Naive thymus-derived CD4-positive, alpha-beta T cell (primary cell): ENCODE measurements around the gene NHLRC2. TPM values are rescaled to one million over a fixed set of nuclear protein-coding genes. Genes with fewer than 3 reads are reported as not detected.

ENCODE experiments used
- ATAC-seq: fragments of 150-1000 bp; cut with Tn5 transposase; 2 replicates; pipeline ENCODE4 v1.10.0; 2021; ENCODE audit warnings: mild to moderate bottlenecking, moderate library complexity
- CTCF ChIA-PET: fragments of 350-600 bp; sonication (Branson Sonifier 250); formaldehyde crosslinking; loops from one replicate; lab custom pipeline; 2021; ENCODE audit warnings: antibody characterized with exemption; lab: Charles Lee
- POLR2A ChIA-PET: fragments of 350-600 bp; sonication (Branson Sonifier 250); formaldehyde crosslinking; loops from one replicate; lab custom pipeline; 2021; ENCODE audit warnings: antibody characterized with exemption, inconsistent platforms; lab: Charles Lee
- DNase-seq, 9 donors: peaks; one replicate each; pipeline versions ENCODE4 v3.0.0 to v3.0.0-alpha.2; 2020 to 2022; ENCODE audit warnings: mixed read lengths in 1 of 9
- H3K27ac ChIP-seq: one replicate; pipeline ENCODE4 v1.7.0; 2013; ENCODE audit warnings: mild to moderate bottlenecking, low read depth, low read length, moderate library complexity
- H3K27me3 ChIP-seq, 2 donors: one replicate each; pipeline ENCODE4 v1.7.0; 2013; ENCODE audit warnings: low read length in 2 of 2, mild to moderate bottlenecking in 2 of 2, moderate library complexity in 2 of 2; ENCODE audit not compliant: control insufficient read depth in 2 of 2, insufficient read depth in 2 of 2
- H3K36me3 ChIP-seq, 3 experiments: 1 replicate in 2 of 3; 2 replicates in 1 of 3; pipeline ENCODE4 v1.7.0; 2013; ENCODE audit warnings: low read length in 3 of 3, mild to moderate bottlenecking in 3 of 3, moderate library complexity in 1 of 3; ENCODE audit not compliant: insufficient read depth in 3 of 3, control insufficient read depth in 2 of 3
- H3K4me1 ChIP-seq, 2 donors: one replicate each; pipeline ENCODE4 v1.7.0; 2013; ENCODE audit warnings: low read length in 2 of 2, mild to moderate bottlenecking in 2 of 2, moderate library complexity in 1 of 2; ENCODE audit not compliant: control insufficient read depth in 2 of 2, insufficient read depth in 2 of 2
- H3K4me3 ChIP-seq: 2 replicates; pipeline ENCODE4 v1.7.0; 2013; ENCODE audit warnings: mild to moderate bottlenecking, low read length
- H3K9me3 ChIP-seq, 3 experiments: 1 replicate in 2 of 3; 2 replicates in 1 of 3; pipeline ENCODE4 v1.7.0; 2013; ENCODE audit warnings: low read length in 3 of 3; ENCODE audit not compliant: control insufficient read depth in 2 of 3
- H3K27ac Mint-ChIP-seq, 9 donors: one replicate each; pipeline ENCODE4 v1.8.0; 2020 to 2022; ENCODE audit warnings: mixed read lengths in 9 of 9, mild to moderate bottlenecking in 8 of 9, moderate library complexity in 5 of 9, inconsistent platforms in 2 of 9
- H3K27me3 Mint-ChIP-seq, 5 donors: one replicate each; pipeline ENCODE4 v1.8.0; 2021 to 2022; ENCODE audit warnings: mixed read lengths in 5 of 5, mild to moderate bottlenecking in 1 of 5
- H3K36me3 Mint-ChIP-seq, 5 donors: one replicate each; pipeline ENCODE4 v1.8.0; 2020 to 2022; ENCODE audit warnings: mixed read lengths in 5 of 5, mild to moderate bottlenecking in 3 of 5, inconsistent platforms in 1 of 5
- H3K4me1 Mint-ChIP-seq, 7 donors: one replicate each; pipeline ENCODE4 v1.8.0; 2020 to 2022; ENCODE audit warnings: mixed read lengths in 7 of 7, mild to moderate bottlenecking in 3 of 7, inconsistent platforms in 1 of 7
- H3K4me3 Mint-ChIP-seq, 10 donors: one replicate each; pipeline ENCODE4 v1.8.0; 2020 to 2022; ENCODE audit warnings: mild to moderate bottlenecking in 10 of 10, mixed read lengths in 10 of 10, moderate library complexity in 6 of 10, inconsistent platforms in 2 of 10
- H3K9me3 Mint-ChIP-seq, 11 donors: one replicate each; pipeline ENCODE4 v1.8.0; 2020 to 2022; ENCODE audit warnings: mixed read lengths in 11 of 11, mild to moderate bottlenecking in 4 of 11, inconsistent platforms in 1 of 11, moderate library complexity in 1 of 11
- intact Hi-C, 2 donors: fragments of 100-400 bp; cut with micrococcal nuclease; formaldehyde crosslinking; loops; one replicate each; pipeline ENCODE4 v1.15.1; 2023
- polyA plus RNA-seq, 2 donors: library from polyadenylated mRNA; unstranded; fragments of 300-500 nt; fragmentation: Illumina TruSeq; gene quantifications; one replicate each; pipeline ENCODE4 v1.2.3, GENCODE V29; 2021
- total RNA-seq, 6 experiments: library from RNA in 5 of 6; stranded (reverse) in 5 of 6; gene quantifications; 1 replicate in 5 of 6; 2 replicates in 1 of 6; pipeline ENCODE4 v1.2.3 and lab custom pipeline; 2021 to 2026

The NHLRC2 gene
- total and polyA plus RNA-seq, 7 experiments from 2014 or later: 4.2 to 25.9 (median 13.2) TPM

DNA sequence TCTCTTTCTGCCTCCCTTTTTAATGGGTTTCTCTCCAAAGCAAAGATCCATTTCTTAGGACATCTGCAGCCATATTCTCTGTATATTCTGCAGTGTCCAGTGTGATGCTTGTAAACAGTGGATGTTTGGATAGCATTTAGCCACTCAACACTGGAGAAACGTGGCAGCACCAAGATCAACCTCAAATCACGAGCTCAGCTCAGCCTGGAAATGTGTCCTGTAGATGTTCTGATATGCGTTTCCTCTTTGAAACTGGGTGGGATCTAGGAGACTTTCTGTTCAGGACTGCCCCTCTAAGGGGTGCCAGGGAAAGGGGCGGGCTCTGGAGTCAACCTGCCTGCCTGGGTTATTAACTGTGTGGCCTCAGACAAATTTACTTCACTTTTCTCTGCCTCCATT, 91.2 kb downstream of the NHLRC2 start:
- Mint-ChIP-seq H3K4me3 (no peak overlapping the region), H3K4me1 (peaks cover 0 to 5% (median 0%) of the 10 kb centered on the region in 7 donors), H3K27me3 (peaks cover 0 to 27% (median 6%) of the 10 kb centered on the region in 5 donors), H3K27ac (no peak overlapping the region), H3K9me3 (no peaks in the 10 kb centered on the region), H3K36me3 (no peaks in the 10 kb centered on the region)
- POLR2A ChIA-PET: interaction anchor here (0.7 kb wide), 1 partner anchor 1485 kb away, joined by 3 read pairs; no protein-coding TSS in a partner anchor
- Histone ChIP-seq H3K4me3 (no peak overlapping the region), H3K36me3 (no peaks in the 10 kb centered on the region), H3K9me3 (no peaks in the 10 kb centered on the region), H3K27me3 (no peaks in the 10 kb centered on the region), H3K4me1 (no peaks in the 10 kb centered on the region), H3K27ac (no peak overlapping the region)
- CTCF ChIA-PET: no interaction called here
- intact Hi-C loops: no loop called here
- DNase-seq (no peak), ATAC-seq (no peak)

DNA sequence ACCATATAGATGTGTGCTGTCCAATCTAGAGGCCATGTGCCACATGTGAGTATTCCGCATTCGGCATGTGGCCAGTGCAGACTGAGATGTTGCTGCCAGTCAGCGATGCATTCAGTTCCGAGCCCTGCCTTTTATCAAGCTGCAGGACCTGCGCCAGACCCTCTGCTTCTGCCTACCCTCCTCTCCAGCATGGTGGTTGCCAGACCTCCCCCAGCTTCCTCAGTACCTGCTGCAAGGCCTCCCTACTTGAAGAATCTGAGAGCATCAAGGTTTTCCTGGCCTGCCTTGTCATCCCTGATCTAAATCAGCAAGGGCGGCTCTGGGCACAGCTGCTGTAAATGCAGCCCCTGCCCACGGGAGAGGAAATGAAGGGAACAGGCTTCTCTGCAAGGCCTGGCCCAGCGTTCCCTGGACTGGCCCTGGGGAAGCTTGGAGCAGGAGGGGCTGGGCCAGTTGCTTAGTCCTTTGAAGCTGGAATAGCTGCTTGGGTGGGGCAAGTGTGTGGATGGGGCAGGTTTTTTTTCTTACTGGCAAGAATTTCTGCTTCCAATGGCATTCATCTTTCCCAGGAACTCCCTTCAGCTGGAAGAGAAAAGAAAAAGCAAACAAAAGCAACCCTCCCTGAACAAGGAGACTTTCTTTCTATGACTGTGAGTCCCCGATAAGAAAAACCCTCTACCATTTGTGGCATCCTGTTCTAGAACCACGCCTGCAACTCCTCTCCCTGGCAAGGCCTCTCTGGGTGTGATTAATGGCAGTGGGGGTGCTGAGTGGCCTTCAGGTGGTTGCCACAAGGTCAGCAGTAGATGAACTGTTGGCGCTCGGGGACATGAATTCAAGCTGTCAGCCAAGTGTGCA, 93.0 kb downstream of the NHLRC2 start:
- Mint-ChIP-seq H3K4me1 (peaks cover 0 to 5% (median 0%) of the 10 kb centered on the region in 7 donors), H3K9me3 (no peaks in the 10 kb centered on the region), H3K27me3 (peaks cover 0 to 23% (median 4%) of the 10 kb centered on the region in 5 donors), H3K4me3 (no peak overlapping the region), H3K36me3 (no peaks in the 10 kb centered on the region), H3K27ac (no peak overlapping the region)
- no peak overlapping the region for H3K27ac ChIP-seq
- DNase-seq (no peak), ATAC-seq (no peak)
- ChIA-PET CTCF (no interaction called here), POLR2A (interaction anchor here (0.7 kb wide), 1 partner anchor 13 kb away, joined by 3 read pairs; no protein-coding TSS in a partner anchor)
- intact Hi-C loops: no loop called here
- H3K9me3 ChIP-seq: no peaks in the 10 kb centered on the region
- H3K36me3 ChIP-seq: no peaks in the 10 kb centered on the region
- no peaks in the 10 kb centered on the region for H3K27me3 ChIP-seq
- H3K4me3 ChIP-seq: no peak overlapping the region
- H3K4me1 ChIP-seq: no peaks in the 10 kb centered on the region

DNA sequence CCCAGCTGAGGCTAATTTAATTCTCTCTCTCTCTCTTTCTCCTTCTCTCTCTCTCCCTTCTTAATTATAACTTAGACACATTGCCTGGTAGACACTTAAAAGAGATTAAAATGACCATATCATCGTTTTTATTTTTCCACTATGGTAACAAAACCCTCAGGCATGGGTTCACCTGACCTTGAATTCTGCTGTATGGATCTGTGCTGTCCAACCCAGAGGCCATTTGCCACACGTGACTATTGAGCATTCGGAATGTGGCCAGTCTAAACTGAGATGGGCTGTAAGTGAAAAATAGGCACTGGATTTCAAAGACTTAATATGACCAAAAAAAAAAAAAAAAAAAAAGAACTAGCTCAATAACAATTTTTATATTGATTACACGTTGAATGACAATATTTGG, 93.6 kb downstream of the NHLRC2 start:
- H3K36me3 Mint-ChIP-seq: no peaks in the 10 kb centered on the region
- H3K36me3 ChIP-seq: no peaks in the 10 kb centered on the region
- H3K27me3 Mint-ChIP-seq: peaks cover 0 to 22% (median 4%) of the 10 kb centered on the region in 5 donors
- DNase-seq (no peak), ATAC-seq (no peak)
- H3K9me3 ChIP-seq: no peaks in the 10 kb centered on the region
- H3K9me3 Mint-ChIP-seq: no peaks in the 10 kb centered on the region
- CTCF ChIA-PET: no interaction called here
- no peak overlapping the region for H3K4me3 Mint-ChIP-seq
- no peak overlapping the region for H3K4me3 ChIP-seq
- no peak overlapping the region for H3K27ac ChIP-seq
- no peaks in the 10 kb centered on the region for H3K27me3 ChIP-seq
- H3K27ac Mint-ChIP-seq: no peak overlapping the region
- H3K4me1 Mint-ChIP-seq: peaks cover 0 to 5% (median 0%) of the 10 kb centered on the region in 7 donors
- intact Hi-C loops: no loop called here
- POLR2A ChIA-PET: interaction anchor here (0.7 kb wide), 1 partner anchor 12 kb away, joined by 3 read pairs; no protein-coding TSS in a partner anchor
- no peaks in the 10 kb centered on the region for H3K4me1 ChIP-seq

DNA sequence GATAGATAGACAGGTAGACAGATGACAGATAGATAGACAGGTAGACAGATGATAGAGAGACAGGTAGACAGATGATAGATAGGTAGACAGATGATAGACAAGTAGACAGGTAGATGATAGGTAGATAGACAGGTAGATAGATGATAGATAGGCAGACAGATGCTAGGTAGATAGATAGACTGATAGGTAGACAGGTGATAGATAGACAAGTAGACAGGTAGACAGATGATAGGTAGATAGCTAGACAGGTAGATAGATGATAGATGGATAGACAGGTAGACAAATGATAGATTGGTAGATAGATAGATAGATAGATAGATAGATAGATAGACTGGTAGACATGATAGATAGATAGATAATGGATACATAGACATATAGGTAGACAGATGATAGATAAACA, 95.8 kb downstream of the NHLRC2 start:
- Histone ChIP-seq H3K27me3 (no peaks in the 10 kb centered on the region), H3K27ac (no peak overlapping the region), H3K4me3 (no peak overlapping the region), H3K4me1 (no peaks in the 10 kb centered on the region), H3K36me3 (no peaks in the 10 kb centered on the region), H3K9me3 (no peaks in the 10 kb centered on the region)
- Mint-ChIP-seq H3K9me3 (peaks cover 0 to 4% (median 0%) of the 10 kb centered on the region in 11 donors), H3K4me1 (peaks cover 0 to 12% (median 3%) of the 10 kb centered on the region in 7 donors), H3K4me3 (no peak overlapping the region), H3K27ac (no peak overlapping the region), H3K36me3 (peaks cover 0 to 10% (median 0%) of the 10 kb centered on the region in 5 donors), H3K27me3 (peaks cover 0 to 24% (median 4%) of the 10 kb centered on the region in 5 donors)
- ATAC-seq: no peak
- DNase-seq: no peak
- intact Hi-C loops: no loop called here
- ChIA-PET POLR2A (interaction anchor here (0.7 kb wide), 1 partner anchor 42 kb away, joined by 3 read pairs; no protein-coding TSS in a partner anchor), CTCF (no interaction called here)

DNA sequence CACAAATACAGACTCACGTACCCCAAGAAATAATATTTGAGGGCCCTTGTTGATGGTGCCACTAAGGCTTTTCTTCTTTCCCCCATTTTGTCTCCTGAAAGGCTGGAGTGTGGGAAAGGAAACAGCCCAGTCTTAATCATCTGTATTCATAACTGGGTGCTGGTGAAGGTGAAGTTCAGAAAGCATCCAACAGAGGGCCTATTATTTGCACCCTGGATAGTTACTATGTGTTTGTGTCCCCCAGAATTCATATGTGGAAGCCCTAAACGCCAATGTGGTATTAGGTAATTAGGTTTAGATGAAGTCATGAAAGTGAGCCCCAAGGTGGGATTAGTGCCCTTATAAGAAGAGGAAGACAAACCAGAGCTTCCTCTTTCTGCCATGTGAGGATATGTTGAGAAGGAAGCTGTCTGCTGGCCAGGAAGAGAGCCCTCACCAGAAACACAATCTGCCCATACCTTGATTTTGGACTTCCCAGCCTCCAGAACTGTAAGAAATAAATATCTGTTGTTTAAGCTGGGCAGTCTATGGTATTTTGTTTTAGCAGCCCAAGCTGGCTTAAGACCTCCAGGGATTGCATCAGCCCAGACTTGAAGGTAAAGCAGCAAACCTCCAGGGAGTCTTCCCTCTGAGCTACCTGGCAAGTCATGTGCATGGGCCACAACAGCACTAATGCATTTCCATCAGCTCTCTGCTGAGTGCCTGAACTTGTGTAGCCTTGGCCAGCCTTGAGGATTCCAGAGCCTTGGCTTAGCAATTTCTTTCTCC, 99.2 kb downstream of the NHLRC2 start:
- DNase-seq (no peak), ATAC-seq (no peak)
- Histone ChIP-seq H3K9me3 (no peaks in the 10 kb centered on the region), H3K36me3 (no peaks in the 10 kb centered on the region), H3K4me1 (peaks cover 3 to 6% of the 10 kb centered on the region in 2 donors), H3K27ac (no peak overlapping the region), H3K27me3 (no peaks in the 10 kb centered on the region), H3K4me3 (no peak overlapping the region)
- ChIA-PET POLR2A (no interaction called here), CTCF (no interaction called here)
- Mint-ChIP-seq H3K27me3 (peaks cover 0 to 34% (median 9%) of the 10 kb centered on the region in 5 donors), H3K9me3 (peaks cover 0 to 4% (median 0%) of the 10 kb centered on the region in 11 donors), H3K4me3 (no peak overlapping the region), H3K27ac (no peak overlapping the region), H3K36me3 (peaks cover 0 to 10% (median 0%) of the 10 kb centered on the region in 5 donors), H3K4me1 (peaks cover 0 to 18% (median 5%) of the 10 kb centered on the region in 7 donors)
- intact Hi-C loops: no loop called here

DNA sequence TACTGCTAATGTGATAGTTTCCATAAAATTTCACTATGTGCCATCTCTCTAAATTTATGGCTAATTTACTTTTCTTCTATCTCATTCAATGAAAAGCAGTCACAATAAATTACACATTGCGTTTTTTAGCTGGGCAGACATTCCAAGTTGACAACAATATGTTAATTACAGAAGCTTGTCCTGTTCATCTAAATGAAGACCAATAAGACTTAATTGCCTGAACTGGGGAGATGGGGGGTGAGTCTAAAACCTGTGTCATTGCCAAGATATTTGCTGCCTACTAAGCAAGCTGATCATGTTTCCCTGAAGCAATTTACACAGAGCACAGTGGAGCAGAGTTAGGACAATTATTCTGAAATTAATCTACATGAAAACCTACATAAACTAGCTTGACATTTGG, 99.9 kb downstream of the NHLRC2 start:
- CTCF ChIA-PET: interaction anchor here (0.6 kb wide), 1 partner anchor 108 kb away, joined by 3 read pairs; no protein-coding TSS in a partner anchor
- Mint-ChIP-seq H3K27ac (no peak overlapping the region), H3K4me1 (peaks cover 0 to 25% (median 13%) of the 10 kb centered on the region in 7 donors), H3K9me3 (peaks cover 0 to 4% (median 0%) of the 10 kb centered on the region in 11 donors), H3K4me3 (no peak overlapping the region), H3K36me3 (peaks cover 0 to 10% (median 0%) of the 10 kb centered on the region in 5 donors), H3K27me3 (peaks cover 0 to 34% (median 9%) of the 10 kb centered on the region in 5 donors)
- POLR2A ChIA-PET: no interaction called here
- Histone ChIP-seq H3K4me3 (no peak overlapping the region), H3K4me1 (peaks cover 9 to 11% of the 10 kb centered on the region in 2 donors), H3K27me3 (no peaks in the 10 kb centered on the region), H3K9me3 (no peaks in the 10 kb centered on the region), H3K27ac (no peak overlapping the region), H3K36me3 (no peaks in the 10 kb centered on the region)
- intact Hi-C loops: no loop called here
- no peak for ATAC-seq
- DNase-seq: no peak
